Duodenal mucosa (tissue), 2 donors: Measurements from ENCODE around the gene MPPED2.

ENCODE experiments used
- H3K27ac ChIP-seq: one replicate; pipeline ENCODE4 v1.7.0; 2013; ENCODE audit warnings: low read depth, low read length
- H3K27me3 ChIP-seq, 2 donors: one replicate each; pipeline ENCODE4 v1.7.0; 2013; ENCODE audit warnings: low read length in 2 of 2, control low read depth in 1 of 2; ENCODE audit not compliant: insufficient read depth in 2 of 2, control insufficient read depth in 1 of 2
- H3K36me3 ChIP-seq, 2 donors: one replicate each; pipeline ENCODE4 v1.7.0; 2013; ENCODE audit warnings: low read length in 2 of 2, control low read depth in 1 of 2; ENCODE audit not compliant: insufficient read depth in 2 of 2, control insufficient read depth in 1 of 2
- H3K4me1 ChIP-seq, 2 donors: one replicate each; pipeline ENCODE4 v1.7.0; 2013; ENCODE audit warnings: low read length in 2 of 2, control low read depth in 1 of 2; ENCODE audit not compliant: insufficient read depth in 2 of 2, control insufficient read depth in 1 of 2
- H3K4me3 ChIP-seq, 2 donors: one replicate each; pipeline ENCODE4 v1.7.0; 2013; ENCODE audit warnings: low read length in 2 of 2, low read depth in 1 of 2
- H3K9ac ChIP-seq, 2 donors: one replicate each; pipeline ENCODE4 v1.7.0; 2013; ENCODE audit warnings: low read length in 2 of 2, low read depth in 1 of 2
- H3K9me3 ChIP-seq, 2 donors: one replicate each; pipeline ENCODE4 v1.7.0; 2013; ENCODE audit warnings: low read length in 2 of 2, control low read depth in 1 of 2; ENCODE audit not compliant: control insufficient read depth in 1 of 2

Gene MPPED2, protein sequence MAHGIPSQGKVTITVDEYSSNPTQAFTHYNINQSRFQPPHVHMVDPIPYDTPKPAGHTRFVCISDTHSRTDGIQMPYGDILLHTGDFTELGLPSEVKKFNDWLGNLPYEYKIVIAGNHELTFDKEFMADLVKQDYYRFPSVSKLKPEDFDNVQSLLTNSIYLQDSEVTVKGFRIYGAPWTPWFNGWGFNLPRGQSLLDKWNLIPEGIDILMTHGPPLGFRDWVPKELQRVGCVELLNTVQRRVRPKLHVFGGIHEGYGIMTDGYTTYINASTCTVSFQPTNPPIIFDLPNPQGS

DNA sequence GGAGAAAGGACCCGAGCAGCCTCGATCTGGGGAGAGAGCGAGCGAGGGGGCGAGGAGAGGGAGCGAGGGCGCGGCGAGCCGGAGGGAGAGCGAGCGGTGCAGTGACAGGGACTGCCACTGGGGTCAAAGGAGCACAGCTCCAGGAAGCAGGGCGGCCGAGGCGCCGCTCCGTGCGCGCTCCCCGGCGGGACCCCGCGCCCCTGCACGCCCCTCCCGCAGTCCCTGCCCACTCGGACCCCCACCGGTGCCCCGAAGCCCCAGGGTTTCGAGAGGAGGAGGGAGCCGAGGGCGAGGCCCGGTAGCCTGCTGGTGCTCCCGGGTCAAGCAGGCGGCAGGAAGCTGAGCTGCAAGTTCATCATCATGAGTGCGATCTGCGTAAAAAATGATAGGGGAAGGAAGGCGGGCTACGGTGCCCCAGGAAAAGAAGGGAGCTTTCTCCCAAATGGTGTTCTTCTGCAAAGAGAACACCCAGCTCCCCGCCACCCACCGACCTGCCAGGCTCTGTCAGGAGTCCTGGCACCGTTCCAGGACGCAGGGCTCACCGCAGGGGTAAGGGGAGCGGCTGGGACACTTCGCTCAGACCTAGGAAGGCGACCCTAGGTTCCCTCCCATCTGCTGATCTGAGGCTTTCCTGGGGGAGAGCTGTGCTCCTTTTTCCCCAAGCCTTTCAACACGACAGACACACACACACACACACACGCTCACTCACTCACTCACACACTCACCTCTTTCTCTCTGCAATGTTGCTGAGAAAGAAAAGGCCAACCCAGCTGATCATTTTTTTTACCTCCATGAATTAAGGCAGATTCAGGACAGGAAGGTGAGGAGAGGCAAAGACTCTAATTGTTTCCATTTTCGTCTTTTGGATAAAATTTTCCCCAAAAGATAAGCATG, at the start of gene MPPED2:
Gene MPPED2 (minus strand): TSS at position 103 of the 894 bp plus-strand sequence. CDS start 5,980 bp downstream, outside the sequence.
- Histone ChIP-seq H3K4me1 (peaks cover 0 to 4% of the 10 kb centered on the region in 2 donors), H3K36me3 (no peaks in the 10 kb centered on the region), H3K9ac (peak within 1 kb of the TSS in 1 of 2 donors; percentile 25), H3K4me3 (peak within 1 kb of the TSS; percentile 56 to 58), H3K27me3 (peaks cover 26 to 49% of the 10 kb centered on the region in 2 donors), H3K27ac (peak within 1 kb of the TSS; percentile 36), H3K9me3 (no peaks in the 10 kb centered on the region)

DNA sequence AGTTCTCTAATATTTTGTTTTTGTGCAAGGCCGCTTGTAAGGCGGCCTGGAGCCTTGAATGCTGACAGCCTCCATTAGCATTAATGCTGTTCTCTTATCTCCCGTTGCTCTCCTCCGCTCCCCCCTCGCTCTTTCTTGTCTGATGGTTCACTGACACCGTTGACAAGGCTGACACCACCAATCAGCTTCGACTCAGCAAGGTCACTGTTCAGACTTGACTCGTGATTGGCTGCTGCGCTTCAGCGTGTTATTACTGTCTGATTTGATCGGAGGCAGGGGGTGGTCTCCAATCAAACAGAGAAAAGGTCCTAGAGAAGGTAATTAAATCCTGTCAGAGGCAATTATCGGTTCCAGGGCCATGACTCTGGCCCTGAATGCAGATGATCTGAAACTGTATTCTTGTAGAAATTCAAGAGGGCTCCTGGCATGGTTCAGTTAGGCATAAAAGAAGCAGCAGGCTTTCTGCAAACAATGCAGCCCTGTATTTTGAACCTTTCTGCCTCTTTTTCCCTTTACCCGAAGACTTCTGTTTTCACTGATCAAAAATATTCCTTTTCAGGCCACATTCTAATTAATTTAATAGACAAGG, 49.3 kb upstream of the MPPED2 start:
- Histone ChIP-seq H3K9ac (no peak overlapping the region), H3K27me3 (no peaks in the 10 kb centered on the region), H3K36me3 (no peaks in the 10 kb centered on the region), H3K27ac (no peak overlapping the region), H3K4me1 (no peaks in the 10 kb centered on the region), H3K4me3 (no peak overlapping the region), H3K9me3 (no peaks in the 10 kb centered on the region)

DNA sequence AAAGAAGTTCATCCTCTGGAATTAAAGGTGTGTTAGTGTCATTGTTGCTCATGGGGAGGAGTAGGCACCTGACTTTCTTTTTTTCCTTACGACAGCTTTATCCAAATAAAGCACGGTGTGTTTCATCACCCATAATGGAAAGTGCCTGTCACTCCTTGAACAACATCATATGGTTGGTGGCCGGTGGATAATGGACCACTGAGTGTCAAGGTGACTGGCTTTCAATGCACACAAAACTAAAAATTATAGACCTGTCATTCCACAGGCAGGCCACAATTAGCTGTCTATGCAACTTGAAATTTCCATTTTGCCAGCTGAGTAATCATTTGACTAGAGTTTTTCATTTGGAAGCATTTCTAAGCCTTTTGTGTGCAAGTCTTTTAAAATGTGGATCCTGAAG, 45.0 kb upstream of the MPPED2 start:
- Histone ChIP-seq H3K4me1 (no peaks in the 10 kb centered on the region), H3K27ac (no peak overlapping the region), H3K9me3 (no peaks in the 10 kb centered on the region), H3K9ac (no peak overlapping the region), H3K4me3 (no peak overlapping the region), H3K27me3 (no peaks in the 10 kb centered on the region), H3K36me3 (no peaks in the 10 kb centered on the region)

DNA sequence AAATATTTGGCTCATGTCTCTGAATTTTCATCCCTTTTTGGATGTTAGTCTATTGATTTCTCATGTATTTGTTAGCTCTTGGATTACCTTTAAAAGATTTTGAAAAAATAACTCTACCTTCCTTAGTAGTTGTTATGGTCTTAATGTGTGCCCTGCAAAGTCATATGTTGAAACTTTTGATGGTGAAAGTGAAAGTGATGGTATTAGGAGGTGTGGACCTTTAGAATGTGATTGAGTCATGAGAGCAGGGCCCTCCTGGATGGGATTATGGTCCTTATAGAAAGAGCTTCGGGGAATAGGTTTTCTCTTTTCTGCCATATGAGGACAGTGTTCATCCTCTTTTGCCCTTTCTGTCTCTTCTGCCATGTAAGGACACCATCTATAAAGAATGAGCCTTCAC, 33.6 kb upstream of the MPPED2 start:
- no peaks in the 10 kb centered on the region for H3K27me3 ChIP-seq
- H3K4me3 ChIP-seq, result no peak overlapping the region
- no peaks in the 10 kb centered on the region for H3K36me3 ChIP-seq
- no peak overlapping the region for H3K27ac ChIP-seq
- no peaks in the 10 kb centered on the region for H3K9me3 ChIP-seq
- H3K9ac ChIP-seq, result no peak overlapping the region
- no peaks in the 10 kb centered on the region for H3K4me1 ChIP-seq

DNA sequence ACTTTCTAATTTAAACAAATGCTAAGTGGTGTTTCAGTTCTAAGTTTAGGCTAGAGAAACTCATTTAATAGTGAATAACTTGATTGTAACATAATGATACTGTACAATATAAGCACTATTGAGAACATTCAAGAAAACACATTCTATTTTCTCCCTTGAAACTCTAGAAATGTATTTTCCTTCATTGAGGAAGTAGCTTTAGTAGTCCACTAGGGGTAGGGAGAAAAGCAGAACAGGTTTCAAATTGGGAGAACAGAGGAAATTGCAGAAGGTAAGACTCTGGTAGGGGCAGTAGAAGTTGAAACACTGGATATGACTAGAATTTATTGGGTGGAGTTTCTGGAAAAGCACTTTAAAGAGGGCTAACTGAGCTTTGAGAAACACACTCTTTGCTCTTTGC, 31.6 kb upstream of the MPPED2 start:
- Histone ChIP-seq H3K9ac (no peak overlapping the region), H3K27me3 (no peaks in the 10 kb centered on the region), H3K27ac (no peak overlapping the region), H3K36me3 (no peaks in the 10 kb centered on the region), H3K9me3 (no peaks in the 10 kb centered on the region), H3K4me3 (no peak overlapping the region), H3K4me1 (no peaks in the 10 kb centered on the region)

DNA sequence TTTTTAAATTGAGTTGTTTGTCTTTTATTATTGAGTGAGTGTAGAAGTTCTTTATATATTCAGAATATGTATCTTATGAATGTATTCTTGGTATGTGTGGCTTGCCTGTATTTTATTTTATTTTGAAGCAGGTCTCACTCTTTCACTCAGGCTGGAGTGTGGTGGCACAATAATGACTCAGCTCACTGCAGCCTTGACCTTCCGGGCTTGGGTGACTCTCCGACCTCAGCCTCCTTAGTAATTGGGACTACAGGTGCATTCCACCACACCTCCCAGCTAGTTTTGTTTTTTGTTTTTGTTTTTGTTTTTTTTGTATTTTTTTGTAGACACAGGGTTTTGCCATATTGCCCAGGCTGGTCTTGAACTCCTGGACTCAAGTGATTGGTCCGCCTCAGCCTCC, 24.5 kb upstream of the MPPED2 start:
- no peaks in the 10 kb centered on the region for H3K27me3 ChIP-seq
- H3K27ac ChIP-seq, result no peak overlapping the region
- H3K4me1 ChIP-seq, result no peaks in the 10 kb centered on the region
- H3K36me3 ChIP-seq, result no peaks in the 10 kb centered on the region
- no peak overlapping the region for H3K4me3 ChIP-seq
- H3K9me3 ChIP-seq, result no peaks in the 10 kb centered on the region
- no peak overlapping the region for H3K9ac ChIP-seq

DNA sequence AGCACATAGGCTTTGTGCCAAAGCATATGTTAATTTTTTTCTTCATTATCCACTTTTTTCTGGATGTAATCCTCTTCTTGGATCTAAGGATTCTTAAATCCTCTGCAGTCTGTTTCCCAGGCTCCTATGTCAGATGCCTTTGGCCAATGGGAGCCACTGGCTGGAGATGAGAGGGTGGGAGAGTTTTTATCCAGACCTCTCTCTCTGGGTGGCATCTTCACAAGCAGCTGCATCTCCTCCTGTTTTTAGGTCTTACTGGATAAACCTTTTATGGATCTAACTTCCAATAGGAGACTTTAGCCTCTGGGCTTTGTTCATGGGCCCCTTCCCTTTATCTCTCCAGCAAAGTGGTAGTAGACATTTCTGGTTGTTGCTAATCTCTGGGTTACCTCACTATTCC, 22.4 kb upstream of the MPPED2 start:
- H3K27ac ChIP-seq, result no peak overlapping the region
- no peaks in the 10 kb centered on the region for H3K36me3 ChIP-seq
- H3K4me3 ChIP-seq, result no peak overlapping the region
- no peaks in the 10 kb centered on the region for H3K27me3 ChIP-seq
- no peak overlapping the region for H3K9ac ChIP-seq
- no peaks in the 10 kb centered on the region for H3K9me3 ChIP-seq
- no peaks in the 10 kb centered on the region for H3K4me1 ChIP-seq

DNA sequence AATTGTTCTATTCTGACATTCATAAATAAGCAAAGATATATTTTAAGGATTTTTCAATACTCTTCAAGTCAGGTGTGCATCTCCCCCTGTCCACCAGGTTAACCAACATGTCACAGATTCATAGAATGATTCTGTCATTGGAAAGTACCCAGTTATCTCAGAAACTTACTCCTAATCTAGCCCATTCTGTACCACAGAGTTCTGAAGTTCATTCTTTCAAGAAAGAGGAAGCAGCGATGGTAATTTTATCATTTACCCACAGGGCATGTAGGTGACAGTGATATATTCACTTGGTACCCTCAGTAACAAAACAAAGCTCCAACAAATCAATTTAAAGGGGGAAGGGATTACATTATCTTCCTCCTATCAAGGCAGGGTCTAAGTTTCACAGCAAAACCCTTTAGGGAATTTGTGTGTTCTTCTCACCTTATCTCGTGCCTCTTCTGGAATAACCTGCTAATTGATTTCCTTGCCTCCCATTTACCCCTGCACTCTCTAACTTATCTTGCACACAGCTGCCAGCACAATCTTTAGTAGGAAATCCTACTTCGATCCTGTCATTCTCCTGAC, 19.0 kb upstream of the MPPED2 start:
- Histone ChIP-seq H3K9ac (no peak overlapping the region), H3K27ac (no peak overlapping the region), H3K4me3 (no peak overlapping the region), H3K9me3 (no peaks in the 10 kb centered on the region), H3K27me3 (no peaks in the 10 kb centered on the region), H3K36me3 (no peaks in the 10 kb centered on the region), H3K4me1 (no peaks in the 10 kb centered on the region)

DNA sequence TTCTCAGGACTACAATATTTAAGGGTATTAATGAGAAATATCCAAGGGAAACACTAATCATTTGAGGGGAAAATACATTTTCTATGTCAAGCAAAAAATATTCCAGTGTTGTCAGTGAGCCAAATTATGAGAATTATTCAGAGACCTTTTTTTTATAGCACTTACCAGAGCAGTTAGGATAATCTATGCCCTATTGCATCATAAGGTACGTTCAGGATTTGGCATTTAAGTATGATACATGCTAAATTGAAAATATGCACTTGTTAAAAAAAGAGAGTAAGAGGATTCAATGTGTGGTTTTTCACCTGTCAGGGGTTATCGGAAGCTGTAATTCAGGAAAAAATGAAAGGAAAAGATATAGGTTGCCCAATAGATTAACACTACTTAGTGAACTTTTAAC, 17.2 kb upstream of the MPPED2 start:
- H3K4me3 ChIP-seq, result no peak overlapping the region
- no peaks in the 10 kb centered on the region for H3K36me3 ChIP-seq
- no peaks in the 10 kb centered on the region for H3K9me3 ChIP-seq

DNA sequence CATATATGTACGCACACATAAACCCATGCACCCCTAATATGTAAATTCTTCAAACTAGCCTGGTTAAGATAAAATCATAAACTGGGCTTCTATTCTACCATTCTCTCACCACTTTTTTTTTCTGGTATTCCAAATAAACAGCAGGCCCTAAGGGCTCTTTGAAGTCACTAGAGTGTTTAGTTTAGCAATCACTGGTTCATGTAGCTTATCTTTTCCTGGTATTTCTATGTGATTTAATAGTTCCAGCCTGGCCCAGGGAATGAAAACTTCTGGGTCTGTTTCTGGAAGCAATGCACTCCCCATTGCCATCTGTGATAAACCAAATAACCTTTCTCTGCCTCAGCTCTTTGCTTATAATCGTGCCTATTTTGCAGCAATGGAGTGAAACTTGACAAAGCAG, 10.7 kb upstream of the MPPED2 start:
- Histone ChIP-seq H3K27ac (no peak overlapping the region), H3K4me3 (no peak overlapping the region), H3K36me3 (no peaks in the 10 kb centered on the region), H3K4me1 (no peaks in the 10 kb centered on the region), H3K27me3 (no peaks in the 10 kb centered on the region), H3K9me3 (no peaks in the 10 kb centered on the region), H3K9ac (no peak overlapping the region)

More for the DNA sequence above, 17.2 kb upstream of the MPPED2 start:
- Histone ChIP-seq H3K27ac (no peak overlapping the region), H3K27me3 (no peaks in the 10 kb centered on the region), H3K4me1 (no peaks in the 10 kb centered on the region), H3K9ac (no peak overlapping the region)
